ENCODE data around the gene CGRRF1.

CGRRF1 gene, protein sequence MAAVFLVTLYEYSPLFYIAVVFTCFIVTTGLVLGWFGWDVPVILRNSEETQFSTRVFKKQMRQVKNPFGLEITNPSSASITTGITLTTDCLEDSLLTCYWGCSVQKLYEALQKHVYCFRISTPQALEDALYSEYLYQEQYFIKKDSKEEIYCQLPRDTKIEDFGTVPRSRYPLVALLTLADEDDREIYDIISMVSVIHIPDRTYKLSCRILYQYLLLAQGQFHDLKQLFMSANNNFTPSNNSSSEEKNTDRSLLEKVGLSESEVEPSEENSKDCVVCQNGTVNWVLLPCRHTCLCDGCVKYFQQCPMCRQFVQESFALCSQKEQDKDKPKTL

DNA sequence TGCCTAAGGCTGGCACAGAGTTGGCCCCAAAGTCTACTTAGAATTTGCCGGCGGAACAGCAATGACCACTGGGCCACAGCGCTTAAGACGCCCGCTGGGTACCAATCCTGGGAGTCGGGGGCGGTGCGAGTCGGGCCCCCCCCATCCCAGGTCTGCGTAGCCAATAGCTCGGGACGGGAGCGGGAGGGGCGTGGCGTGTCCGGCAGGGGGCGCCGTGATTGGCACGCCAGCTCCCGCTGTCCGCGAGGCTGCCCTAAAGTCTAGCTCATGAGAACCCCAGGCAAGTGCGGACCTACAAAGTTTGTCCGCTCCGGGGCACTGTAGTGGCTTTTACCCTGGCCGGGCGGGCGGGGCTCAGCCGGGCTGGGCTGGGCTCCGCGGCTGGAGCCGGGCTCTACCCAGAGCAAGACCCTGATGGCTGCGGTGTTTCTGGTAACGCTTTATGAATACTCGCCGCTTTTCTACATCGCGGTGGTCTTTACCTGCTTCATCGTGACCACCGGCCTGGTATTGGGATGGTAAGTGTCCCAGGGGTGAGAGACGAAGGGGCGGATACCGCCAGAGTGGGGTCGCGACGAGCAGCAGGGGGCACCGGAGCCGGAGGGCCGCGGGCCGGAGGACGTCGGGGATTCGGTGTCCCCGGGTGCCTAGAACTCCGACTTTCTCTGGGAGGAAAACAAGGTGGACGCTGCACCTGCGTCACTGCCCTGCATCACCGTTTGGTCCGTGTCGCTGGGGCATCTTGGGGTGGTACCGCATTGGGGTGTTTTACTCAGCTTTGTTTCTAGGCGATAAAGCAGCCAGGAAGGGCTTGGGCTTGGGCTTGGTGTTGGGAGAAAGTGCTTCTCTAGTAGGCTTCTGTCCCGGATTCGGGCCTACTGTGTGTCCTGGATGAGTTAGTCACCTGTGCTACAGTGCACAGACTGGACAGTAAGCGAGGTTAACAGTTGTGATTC is at the start of gene CGRRF1:
TSS of gene CGRRF1 (plus strand) at position 361 of the 956 bp plus-strand sequence. CDS start at position 415, 54 bp downstream.
- peak; percentile 98 for DNase-seq

DNA sequence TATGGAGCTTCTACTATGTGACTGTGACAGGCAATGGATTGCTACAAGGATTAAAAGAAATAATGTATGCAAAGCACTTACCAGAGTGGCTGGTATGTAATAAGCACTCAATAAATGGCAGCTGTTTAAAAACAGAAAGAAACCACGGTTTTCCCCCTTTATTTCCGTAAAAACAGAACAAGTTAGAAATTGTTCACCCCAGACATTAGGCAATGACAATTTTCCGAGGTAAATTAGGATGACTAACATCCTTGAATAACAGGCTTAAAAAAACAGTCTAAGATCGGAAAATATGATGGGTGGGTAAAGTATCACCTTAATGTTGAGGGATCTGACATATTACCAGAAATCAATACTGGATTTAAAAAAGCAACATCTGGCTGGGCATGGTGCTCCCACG is 47.7 kb upstream of the CGRRF1 start:
- DNase-seq, result no peak

DNA sequence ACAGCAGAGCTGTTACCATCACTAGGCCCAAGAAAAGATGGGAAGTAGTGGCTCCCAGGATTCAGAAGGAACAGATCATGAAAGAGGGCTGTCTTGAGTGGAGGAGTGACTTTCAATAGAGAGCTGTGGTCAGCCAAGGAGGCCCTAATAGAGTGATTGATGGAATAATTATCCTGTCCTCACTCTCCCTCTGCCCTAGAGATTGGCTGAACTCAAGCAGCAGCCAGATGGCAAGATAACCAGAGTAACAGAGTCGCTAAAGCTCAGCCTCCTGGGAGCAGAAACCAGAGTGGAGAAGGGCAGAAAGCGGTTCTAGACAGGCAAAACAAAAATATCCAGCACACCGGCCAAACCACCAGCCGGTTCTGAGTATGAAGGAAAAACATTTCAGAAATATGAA is 44.1 kb upstream of the CGRRF1 start:
- DNase-seq, result no peak

DNA sequence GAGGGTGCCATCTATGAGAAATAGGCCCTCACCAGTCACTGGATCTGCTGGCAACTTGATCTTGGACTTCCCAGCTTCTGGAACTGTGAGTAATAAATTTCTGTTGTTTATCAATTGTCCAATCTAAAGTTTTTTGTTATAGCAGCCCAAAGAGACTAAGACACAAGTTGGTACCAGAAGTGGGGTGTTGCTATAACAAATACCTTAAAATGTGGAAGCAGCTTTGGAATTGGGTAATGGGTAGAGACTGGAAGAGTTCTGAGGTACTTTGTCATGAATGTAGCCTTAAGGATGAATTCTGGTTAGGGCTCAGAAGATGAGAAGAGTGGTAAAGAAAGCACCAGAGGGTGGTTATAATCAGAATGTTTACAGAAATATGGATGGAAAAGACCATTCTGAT is 42.4 kb upstream of the CGRRF1 start:
- DNase-seq, result no peak

DNA sequence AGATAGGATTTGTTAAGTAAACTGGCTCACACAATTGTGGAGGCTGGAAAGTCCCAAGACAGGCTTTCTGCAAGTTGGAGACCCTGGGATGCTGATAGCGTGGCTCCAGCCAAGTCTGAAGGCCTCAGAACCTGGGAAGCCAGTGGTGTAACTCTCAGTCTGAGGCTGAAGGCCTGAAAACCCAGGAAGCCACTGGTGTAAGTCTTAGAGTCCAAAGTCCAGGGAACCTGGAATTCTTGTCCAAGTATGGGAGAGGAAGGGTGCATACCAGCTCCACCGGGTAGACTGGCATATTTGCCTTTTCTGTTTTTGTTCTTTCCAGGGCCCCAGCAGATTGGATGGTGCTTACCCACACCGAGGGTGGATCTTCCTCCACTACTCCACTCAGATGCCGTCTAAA is 39.0 kb upstream of the CGRRF1 start:
- no peak for DNase-seq

DNA sequence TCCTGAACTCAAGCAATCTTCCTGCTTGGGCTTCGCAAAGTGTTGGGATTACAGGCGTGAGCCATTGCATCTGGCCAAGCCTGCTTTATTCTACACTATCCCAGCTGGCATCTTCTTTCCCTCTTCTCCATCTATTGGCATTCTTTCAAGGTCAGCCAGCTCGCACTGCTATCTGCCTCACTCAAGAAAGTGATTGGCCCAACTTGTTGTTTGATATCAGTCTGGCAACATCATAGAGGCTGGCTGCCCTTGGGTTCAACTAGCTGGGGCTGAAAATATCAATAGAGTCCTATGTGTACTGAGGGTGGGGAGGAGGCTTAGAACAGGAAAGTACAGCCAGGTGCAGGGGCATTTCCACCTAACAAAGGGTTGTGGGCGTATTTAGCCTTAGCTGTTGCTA is 38.1 kb upstream of the CGRRF1 start:
- DNase-seq, result no peak

DNA sequence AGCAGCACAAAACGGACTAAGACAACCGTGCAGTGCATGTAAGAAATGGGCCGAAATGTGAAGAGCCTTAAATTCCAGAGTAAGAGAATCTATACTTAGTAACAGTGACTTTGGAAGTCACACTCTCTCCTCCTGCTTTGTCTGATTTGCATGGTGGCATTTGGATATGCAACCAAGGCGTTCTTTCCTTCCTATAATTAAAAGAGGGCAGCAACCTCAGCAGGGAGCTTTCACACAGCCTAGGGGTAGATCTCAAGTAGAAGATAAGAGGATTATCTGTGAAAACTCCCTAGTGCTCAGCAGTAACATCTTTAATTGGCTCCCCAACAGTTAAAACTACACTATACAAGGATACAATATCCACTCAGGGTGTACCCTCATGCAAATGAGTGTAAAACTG is 37.4 kb upstream of the CGRRF1 start:
- no peak for DNase-seq

DNA sequence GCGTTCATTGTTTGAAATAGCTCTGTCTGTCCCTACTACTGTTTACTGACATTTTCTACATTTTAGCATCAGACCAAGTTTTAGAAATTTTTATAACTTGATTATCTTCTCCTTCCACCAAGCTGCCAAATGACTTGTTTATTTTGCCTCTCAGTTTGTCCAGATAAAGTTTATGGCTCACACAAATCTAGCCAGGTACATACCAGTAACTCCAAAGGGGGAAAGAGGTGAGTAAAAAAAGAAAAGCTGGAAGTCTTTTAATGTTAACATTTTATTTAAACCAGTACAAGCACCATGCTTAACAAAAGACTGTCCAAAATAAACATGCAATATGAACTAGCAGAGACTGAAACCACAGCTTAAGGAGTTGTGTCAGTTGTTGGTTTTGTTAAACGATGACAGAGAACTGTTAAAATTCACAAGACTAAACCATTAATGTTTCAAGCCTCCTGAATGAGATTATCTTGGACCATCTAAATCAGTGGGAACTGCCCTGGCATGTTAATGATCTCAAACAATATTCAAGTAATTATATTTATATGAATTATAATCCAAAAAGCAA is 35.4 kb upstream of the CGRRF1 start:
- DNase-seq, result no peak

DNA sequence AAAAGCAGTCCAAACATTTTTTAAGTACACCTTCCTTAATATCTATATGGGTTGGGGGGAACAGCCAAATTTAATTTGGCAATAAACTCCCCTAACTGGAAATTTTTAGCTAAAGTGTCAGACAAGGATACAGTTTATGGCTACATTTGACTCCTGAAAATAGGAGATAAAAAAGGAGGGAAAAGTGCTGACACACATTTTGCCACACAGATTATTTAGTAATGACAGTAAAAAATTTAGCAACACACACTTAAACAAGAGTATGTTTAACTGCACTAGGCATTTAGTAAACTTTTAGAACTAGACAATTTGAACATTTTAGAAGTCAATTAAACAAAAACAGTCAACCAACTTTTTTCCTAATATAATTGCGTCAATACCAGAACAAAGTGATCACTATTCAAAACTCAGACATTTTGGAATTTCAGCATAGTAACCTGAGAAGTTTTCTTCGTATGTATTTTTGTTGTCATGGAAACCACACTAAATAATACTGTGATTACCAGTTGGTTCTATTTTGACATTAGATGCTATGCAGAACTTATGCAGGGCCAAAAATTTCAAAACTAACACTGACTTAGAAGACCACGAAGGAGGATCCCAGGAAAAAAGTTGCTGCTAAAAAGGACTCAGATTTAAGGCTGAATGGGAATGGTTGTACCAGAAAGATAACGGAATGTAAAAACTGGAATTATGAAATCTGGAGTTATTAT is 34.4 kb upstream of the CGRRF1 start:
- no peak for DNase-seq

DNA sequence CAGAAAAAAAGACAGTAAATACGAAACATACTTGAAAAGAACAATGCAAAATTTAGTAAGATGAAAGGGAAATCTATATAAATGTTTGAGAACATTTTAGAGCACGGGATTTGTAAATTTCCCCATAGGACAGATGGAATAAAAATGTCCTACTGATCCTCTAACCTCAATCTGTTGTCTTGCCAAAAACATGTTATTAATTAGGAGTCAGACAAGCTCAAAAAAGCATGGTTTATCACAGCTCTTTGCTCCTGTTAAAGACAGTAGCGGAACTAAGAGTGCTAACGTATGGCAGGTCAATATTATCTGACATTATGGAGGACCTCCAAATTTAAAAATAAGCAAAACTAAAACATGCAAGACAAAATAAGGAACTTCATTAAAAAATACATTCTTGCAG is 33.8 kb upstream of the CGRRF1 start:
- DNase-seq, result no peak

DNA sequence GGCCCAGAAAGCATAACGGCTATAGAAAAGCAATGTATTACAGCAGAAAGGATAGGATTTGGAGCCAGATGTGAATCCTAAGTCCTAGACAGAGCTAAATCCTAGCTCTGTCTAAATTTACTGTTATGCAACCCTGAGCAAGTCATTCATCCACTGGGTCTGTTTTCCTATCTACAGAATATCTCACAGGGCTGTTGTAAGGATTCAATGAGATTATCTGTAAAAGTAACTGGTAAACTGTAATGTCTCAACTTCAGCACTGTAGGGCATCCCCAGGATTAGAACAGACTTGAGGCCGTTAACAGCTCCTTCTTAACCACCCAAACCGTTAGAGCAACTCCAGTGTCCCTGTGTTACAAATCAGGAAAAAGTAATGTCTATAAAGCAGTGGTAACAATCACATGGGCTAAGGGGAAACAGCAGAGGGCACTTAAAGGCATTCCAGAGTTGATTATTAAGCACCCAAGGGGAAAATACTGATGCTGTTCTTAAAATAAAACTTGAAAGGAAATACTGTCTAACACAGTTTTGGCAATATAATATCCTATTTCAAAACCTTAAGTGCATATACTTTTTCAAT is 31.0 kb upstream of the CGRRF1 start:
- no peak for DNase-seq

DNA sequence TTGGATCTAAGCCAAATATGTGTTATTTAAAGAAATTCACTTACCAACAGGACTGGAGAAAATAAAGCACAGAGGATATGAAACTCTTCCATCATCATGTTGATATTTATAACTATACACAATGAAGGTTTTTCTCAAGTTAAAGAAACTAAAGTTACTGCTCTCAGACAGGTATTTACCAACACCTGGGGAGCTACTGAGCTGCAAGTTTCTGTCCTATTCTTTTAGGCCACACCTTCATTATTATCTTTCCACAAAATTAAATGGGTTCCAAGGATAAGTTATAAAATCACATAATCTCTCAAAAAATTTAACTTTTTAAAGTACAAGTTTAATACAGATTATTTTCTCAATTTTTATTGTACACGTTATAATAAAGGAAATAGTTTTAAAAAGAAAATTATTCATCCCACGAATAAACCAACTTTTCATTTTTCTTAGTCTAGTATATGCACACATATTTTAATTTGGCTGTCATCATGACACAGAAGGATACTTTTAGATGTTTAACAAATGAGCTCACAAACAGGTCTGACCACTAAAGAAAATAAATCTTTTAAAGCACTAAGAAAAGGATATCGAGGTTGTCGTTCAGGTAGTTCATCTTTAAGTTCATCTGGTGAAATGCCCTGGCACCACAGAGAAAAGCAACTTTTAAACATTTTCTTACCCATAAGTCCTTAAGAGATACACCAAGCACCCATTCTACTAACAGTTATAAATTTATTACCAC is 28.7 kb upstream of the CGRRF1 start:
- no peak for DNase-seq

DNA sequence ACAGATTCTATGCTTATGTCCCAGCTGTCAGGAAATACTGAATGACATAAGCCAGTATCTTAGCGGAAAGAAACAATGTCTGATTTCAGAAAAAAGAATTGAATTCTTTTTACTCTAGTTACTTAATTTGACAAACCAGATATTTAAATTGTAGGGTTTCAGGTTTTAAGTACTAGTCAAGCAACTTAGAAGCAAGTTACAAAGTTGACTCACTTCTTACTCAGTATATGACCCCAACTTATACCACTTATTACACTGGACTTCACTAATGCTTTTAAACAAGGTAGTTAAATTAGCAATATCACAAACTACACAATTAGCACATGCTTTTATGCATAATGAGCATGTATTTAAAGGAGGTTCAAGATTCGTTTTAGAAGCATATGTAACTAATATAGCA is 28.0 kb upstream of the CGRRF1 start:
- DNase-seq, result no peak

DNA sequence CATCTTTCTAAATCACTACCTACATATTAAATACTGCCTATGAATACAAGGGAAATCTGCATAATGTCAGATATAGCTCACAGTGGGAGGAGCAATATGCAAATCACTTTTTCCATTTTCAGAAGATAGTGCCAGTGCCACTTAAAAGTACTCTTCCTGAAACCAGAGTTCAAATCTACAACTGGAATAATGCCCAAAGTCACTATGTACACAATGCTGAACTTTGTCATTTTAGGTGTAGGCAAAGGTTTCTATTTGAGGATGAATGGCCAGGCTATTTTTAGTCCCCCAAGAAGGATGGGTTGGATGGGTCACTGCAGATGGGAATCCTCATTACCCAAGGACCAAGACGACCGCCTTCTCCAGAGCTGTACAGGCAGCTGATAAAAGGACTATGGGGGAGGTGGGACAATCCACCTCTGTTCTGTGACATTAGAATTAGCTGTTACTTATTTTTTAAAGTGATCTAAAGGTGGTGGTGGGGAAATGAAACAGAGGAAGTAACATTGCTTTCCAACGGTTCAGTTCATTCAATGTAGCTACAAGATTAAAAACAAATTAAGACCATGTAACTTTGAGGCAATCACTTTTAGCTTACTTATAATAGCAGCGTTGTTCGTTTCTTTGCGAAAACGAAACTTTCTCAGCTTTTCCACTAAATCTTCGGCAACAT is 26.5 kb upstream of the CGRRF1 start:
- no peak for DNase-seq

DNA sequence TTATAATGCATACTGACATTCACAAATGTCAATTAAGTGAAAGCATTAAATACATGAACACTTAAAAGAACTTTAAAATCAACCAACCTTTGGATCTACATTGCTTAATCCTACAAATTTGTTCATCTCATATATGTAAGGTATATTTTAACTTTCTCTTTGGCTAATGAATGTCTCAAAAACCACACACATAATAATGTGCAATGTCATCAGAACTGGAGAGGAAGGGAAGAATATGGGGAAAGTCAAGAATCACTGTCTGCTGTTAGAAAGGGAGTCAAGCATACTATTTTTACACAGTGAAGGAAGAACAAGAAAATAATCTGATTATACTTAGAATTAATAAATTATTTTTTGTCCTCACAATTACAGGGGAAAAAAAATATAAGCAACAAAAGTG is 25.9 kb upstream of the CGRRF1 start:
- no peak for DNase-seq

DNA sequence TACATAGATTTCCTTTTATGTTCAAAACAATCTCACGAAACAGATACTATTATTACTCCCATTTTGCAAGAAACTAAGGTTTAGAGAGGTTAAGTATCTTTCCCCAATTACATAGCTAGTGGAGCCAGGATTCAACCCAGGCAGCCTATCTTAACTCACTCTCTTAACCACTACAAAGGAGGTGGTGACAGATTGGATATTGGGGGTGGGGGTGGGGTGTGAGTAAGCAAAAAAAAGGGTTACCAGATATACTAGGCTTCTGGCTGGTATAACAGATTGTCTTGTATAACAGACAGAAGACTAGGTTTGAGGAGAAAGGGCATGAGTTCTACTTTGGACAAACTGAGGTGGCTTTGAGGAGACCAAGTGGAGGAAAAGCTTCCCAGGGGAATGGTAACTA is 23.0 kb upstream of the CGRRF1 start:
- DNase-seq, result no peak

DNA sequence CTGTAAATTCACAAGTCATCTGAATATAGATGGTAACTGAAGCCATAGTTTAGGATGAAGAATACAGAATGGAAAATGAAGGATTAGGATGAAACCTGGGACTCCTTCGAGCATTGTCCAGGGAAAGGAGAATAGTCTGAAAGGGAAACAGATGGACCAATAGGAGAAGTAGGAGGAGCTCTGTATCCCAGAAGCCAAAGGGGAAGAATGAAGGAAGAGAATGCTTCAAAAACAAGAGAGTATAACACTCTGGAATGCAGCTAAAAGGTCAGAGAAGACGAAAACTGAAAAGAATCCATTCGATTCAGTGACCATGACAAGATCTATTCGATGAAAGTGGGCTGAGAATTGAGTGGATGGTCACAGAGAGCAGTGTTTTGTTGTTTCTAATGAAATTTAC is 21.9 kb upstream of the CGRRF1 start:
- DNase-seq, result no peak

DNA sequence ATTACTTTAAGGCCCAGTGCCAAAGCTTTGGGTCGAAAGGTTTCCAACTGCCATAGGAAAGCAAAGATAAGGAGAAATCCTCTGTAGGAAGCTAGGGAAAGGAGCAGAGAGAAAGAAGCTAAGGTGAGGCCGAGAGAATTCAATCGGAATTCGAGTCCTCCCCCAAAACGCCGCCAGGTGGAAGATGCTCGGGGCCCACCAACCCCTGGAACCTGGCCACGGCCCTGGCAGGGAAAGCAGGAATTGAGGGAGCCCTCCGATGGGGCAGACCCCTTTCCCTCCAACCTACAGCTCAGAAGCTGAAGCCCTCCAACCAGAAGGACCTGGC is 21.4 kb upstream of the CGRRF1 start:
- DNase-seq, result no peak

DNA sequence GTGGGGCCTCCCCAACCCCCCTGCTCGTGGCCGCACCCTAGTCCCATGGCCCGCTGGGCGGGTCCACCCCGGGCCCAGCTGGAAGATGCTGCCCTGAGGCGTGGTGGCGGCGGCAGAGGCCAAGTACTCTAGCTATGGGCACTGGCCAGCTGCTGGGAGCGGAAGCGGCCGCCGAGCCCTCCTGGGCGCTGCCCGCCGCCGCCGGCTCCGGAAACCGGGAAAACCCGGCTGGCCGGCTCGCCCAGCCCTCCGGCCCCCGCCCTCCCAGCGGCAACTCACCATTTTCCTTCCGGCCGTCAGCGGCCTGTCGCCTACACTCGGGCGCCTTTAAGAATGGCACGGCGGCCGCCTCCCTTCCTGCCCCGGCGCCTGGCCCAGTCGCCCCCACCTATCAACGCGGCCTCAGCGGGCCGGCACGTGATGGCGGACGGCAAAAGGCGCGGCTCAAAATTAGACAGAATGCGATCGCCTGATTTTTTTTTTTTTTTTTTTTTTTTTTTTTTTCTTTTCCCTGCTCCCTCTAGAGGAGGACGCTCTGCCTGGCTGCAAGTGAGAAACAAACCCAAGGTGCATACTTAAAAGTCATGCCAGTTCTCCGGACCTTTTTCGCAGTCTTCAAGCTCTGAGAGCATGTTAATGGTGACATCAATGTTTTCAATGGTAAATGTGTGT is 20.9 kb upstream of the CGRRF1 start, which contains the start of gene GMFB:
TSS of gene GMFB (minus strand) at position 335 of the 672 bp plus-strand sequence. CDS start at position 282, 53 bp downstream.
- DNase-seq, result peak; percentile 89

DNA sequence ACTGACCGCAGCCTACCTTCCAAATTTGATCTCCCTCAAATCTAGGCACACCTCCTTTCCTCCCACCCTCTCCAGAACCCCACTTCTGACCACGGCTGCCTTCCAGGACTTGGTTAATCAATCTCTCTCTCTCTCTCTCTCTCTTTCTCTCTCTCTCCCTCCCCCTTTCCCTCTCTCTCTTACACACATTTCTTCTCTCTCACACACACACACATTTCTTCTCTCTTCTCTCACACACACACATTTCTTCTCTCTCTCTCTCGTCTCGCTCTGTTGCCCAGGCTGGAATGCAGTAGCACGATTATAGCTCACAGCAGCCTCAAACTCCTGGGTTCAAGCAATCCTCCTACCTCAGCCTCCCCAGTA is 20.4 kb upstream of the CGRRF1 start:
- DNase-seq, result no peak
